ENCODE data around the gene PHF19.

PHF19 gene

DNA sequence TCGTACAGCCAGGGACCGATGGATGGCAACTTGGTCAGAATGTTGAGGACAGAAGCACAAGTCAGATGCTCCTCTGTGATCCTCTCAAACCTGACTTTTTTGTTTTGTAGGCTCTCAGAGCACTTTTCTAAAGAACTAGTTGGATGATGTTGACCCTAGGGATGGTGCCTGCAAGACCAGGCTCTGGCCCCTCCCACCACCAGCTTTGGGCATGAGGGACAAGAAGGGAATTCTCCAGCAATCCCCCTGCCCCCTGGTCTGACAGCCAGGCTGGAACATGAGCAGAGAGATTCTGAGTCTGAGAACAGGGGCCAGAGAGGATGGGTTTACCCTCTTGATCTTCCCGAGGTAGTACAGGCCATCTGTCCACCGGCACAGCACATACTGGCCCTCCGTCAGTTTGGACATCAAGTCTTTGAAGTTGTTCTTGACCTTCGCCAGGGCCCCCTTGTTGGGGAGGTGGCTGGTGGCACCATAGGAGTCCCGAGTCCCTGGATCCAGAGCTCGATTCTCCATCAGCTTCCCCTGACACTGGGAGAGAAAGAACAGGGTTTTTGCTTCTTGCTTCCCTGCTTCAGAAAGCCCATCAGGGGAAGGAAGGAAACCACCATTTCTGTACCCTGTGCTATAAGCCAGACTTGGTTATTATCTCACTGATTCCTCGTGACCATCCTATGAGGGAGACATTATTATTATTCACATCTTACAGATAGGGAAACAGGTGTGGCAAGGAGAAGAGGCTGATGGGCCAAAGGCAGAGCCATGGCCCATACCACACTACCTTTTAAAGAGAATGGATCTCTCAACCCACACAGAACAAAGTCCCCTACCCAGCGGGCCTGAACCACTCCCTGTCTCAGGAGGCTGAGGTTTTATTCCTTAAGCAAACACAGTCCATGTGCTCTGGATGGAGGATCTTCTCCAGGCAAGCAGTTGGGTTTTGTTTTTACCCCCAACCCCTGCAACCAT, 2.5 kb downstream of the PHF19 start:
- no peak for DNase-seq (ENCODE audit: low read depth in 3 of 3)

DNA sequence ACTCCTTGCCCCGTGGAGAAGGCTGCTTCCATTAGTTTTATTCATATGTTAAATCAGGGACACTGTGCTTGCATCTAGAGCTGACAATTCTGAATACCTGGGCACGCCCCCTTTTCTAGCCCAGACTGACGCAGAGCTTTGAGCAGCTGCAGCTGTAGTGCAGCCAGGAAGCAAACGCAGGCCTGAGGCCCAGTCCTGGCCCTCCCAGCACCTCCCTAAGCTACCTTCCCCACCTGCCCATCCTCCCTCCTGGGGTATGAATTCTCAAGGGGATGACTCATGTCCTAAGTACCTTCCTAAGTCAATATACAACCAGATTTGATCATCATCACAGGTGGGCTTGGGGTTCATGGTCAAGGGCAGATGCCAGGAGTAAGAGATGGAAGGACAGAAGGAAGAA, 3.5 kb downstream of the PHF19 start:
- no peak for DNase-seq (ENCODE audit: low read depth in 3 of 3)

- DNase-seq (ENCODE audit: low read depth in 3 of 3), result no peak
Observed at GRCh38 chr9:120872791-120873502, 4.0 kb downstream of the PHF19 start.

GRCh38 chr9:120870206-120870605, 6.8 kb downstream of the PHF19 start:
- no peak for DNase-seq (ENCODE audit: low read depth in 3 of 3)

GRCh38 chr9:120869726-120870125, 7.3 kb downstream of the PHF19 start:
- no peak for DNase-seq (ENCODE audit: low read depth in 3 of 3)

DNA sequence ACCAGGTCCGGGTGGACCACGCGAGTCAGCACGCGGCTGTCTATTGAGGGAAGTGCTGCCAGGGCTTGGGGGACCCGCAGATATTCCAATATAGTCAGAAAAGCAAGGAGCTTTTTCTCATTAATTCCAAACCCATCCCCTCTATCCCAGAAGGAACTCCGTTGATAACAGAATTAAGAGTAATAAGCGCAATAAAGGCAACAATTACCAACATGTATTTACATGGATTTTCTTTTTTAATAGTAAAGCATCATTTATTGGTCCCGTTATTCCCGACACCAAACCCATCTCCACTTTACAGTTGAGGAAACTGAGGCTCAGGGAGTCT, 7.7 kb downstream of the PHF19 start:
- DNase-seq (ENCODE audit: low read depth in 3 of 3), result no peak

- peak; percentile 95 to 96 (median 95) for DNase-seq (ENCODE audit: low read depth in 3 of 3)
Observed at GRCh38 chr9:120868676-120869359, 8.2 kb downstream of the PHF19 start.

GRCh38 chr9:120868339-120868675, 8.7 kb downstream of the PHF19 start:
- no peak for DNase-seq (ENCODE audit: low read depth in 3 of 3)

DNA sequence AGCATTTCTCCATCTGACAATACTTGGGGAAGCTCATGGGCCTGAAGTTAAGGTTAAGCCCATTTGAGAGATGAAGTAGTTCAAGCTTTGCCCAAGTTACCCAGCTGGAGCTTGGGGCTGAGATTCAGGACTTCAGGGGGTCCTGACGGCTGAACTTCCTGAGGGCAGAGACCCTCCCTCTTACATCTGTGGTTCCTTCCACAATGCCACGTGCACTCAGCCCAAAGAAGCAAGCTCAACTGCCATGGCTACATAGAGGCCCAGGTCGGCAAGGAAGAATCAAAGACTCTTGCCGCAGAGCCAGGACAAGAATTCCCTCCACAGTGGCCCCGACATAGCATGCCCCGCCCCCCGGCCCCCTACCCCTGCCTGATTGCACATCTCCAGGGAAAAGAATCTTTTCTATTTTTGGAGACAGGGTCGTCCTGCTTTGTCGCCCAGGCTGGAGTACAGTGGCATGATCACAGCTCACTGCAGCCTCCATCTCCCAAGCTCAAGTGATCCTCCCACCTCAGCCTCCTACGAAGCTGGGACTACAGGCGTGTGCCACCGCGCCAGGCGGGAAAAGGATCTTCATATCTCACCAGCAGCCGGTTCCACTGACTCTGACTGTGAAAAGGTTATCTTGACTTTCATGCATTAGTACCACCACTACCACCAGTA, 9.2 kb downstream of the PHF19 start:
- DNase-seq (ENCODE audit: low read depth in 3 of 3), result no peak

DNA sequence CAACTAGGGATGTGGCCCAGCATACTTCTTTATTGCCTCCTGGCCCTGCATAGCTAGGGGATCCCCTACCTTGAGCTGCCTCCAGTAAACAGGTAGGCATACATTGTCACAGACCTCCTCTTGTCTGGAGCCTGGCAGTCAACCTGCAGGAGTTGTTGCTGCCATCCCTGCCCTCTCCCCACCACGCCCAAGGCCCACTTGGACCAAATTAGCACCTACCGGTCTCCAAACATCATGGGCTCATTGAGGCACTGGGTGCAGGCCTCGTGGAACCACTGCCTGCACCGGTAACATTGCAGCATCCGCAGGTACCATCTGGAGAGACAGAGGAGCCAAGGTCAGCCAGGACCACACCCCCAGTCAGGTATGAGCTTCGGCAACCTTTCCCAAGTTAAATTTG, 10.3 kb downstream of the PHF19 start:
- no peak for DNase-seq (ENCODE audit: low read depth in 3 of 3)

GRCh38 chr9:120865809-120866208, 11.2 kb downstream of the PHF19 start:
- DNase-seq (ENCODE audit: low read depth in 3 of 3), result no peak

- DNase-seq (ENCODE audit: low read depth in 3 of 3), result no peak
Observed at GRCh38 chr9:120865176-120865575, 11.8 kb downstream of the PHF19 start.

GRCh38 chr9:120864719-120865118, 12.3 kb downstream of the PHF19 start:
- no peak for DNase-seq (ENCODE audit: low read depth in 3 of 3)

- no peak for DNase-seq (ENCODE audit: low read depth in 3 of 3)
Observed at GRCh38 chr9:120863833-120864232, 13.2 kb downstream of the PHF19 start.

- no peak for DNase-seq (ENCODE audit: low read depth in 3 of 3)
Observed at GRCh38 chr9:120862452-120862851, 14.5 kb downstream of the PHF19 start.

- no peak for DNase-seq (ENCODE audit: low read depth in 3 of 3)
Observed at GRCh38 chr9:120861935-120862334, 15.1 kb downstream of the PHF19 start.

GRCh38 chr9:120860083-120860482, 16.9 kb downstream of the PHF19 start:
- no peak for DNase-seq (ENCODE audit: low read depth in 3 of 3)

DNA sequence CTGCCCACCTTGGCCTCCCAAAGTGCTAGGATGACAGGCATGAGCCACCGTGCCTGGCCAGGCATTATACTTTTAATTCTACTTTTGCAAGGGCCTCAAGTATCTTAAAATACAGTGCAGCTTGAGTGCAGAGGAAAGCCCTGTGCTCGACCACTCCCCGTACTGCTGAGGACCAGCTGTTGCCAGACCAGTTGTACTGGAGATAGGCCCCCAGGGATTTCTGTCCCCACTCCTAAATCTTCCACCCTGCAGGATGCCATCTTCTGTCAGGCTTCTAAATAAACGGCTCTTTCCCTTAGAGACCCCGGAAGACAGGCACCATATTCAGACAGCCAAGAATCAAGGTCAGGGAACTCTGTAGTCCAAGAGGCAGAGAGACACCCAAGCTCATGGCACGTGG, 17.6 kb downstream of the PHF19 start:
- DNase-seq (ENCODE audit: low read depth in 3 of 3), result no peak

GRCh38 chr9:120857902-120858301, 19.1 kb downstream of the PHF19 start:
- no peak for DNase-seq (ENCODE audit: low read depth in 3 of 3)

DNA sequence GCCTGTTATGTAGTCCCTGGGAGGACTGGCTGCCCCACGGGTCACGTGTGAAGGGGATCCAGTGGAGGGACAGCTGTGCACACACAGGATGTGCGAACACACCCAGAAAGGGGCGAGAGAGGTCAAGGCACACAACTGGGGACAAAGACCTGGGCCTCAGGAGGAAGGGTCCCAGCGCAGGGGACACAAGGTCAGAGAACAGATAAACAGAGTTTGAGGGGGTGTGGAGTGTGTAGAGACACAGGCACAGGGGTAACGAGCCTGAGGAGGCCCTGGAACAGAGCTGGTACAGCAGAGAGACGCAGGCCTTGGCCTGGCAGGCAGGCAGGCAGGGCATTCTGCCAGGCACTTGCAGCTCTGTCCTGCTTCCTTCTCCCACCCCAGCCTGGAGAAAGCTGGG, 19.5 kb downstream of the PHF19 start:
- DNase-seq (ENCODE audit: low read depth in 3 of 3), result no peak

DNA sequence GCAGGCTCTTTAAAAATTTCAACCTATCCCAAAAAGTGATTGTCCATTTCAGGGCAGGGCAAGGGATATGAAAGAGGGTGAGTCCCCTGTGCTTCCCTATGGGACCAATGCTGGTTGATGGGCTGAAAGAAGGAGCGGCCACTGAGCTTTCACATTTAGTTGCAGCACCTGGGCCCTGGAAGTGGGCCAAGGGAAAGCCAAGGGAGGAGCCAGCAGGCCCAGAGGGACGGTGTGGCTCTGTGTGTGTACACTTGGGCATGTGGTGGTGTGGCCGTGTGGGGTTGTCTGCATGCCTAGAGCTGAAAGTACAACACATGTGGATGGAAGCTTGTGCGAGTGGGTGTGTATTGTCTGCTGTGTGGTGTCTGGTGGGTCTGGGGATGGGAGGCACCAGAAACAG, 20.3 kb downstream of the PHF19 start:
- DNase-seq (ENCODE audit: low read depth in 3 of 3), result no peak

Measured in stimulated activated CD4-positive, alpha-beta T cell treated with anti-CD3 and anti-CD28 coated beads, TNF-alpha, amount 100 ng/mL, for 4 hours (primary cell).